IMR-90 (cell line): Measurements from ENCODE around the gene CNOT6. TPM values are rescaled to one million over a fixed set of nuclear protein-coding genes. Genes with fewer than 3 reads are reported as not detected.

ENCODE experiments used
- ATAC-seq: fragments of 200-7000 bp; cut with Tn5 transposase; 2 replicates; pipeline ENCODE4 v1.9.1; 2020; ENCODE audit warnings: low read depth, mild to moderate bottlenecking, moderate library complexity
- BruUV-seq: library from RNA; stranded (reverse); fragments of 400-500 nt; replicated peaks from 2 replicates; lab custom pipeline; 2021; lab: Mats Ljungman, UMichigan
- CTCF ChIA-PET: fragments of 300-600 bp; formaldehyde crosslinking; extraction: SDS; loops from one replicate; lab custom pipeline; 2021; ENCODE audit warnings: antibody characterized with exemption; lab: Yijun Ruan, JAX
- POLR2A ChIA-PET: fragments of 300-600 bp; sonication (Branson Sonifier 250); formaldehyde crosslinking; loops from one replicate; lab custom pipeline; 2022; ENCODE audit warnings: antibody characterized with exemption; ENCODE audit not compliant: unreplicated experiment; lab: Charles Lee
- DNase-seq: peaks from one replicate; pipeline ENCODE4 v3.0.0; 2013
- H2AFZ ChIP-seq: replicated peaks from 2 replicates; pipeline ENCODE3; 2013; ENCODE audit warnings: low read length, mild to moderate bottlenecking; ENCODE audit not compliant: poor library complexity
- H2AK5ac ChIP-seq: 2 replicates; pipeline ENCODE4 v1.6.1; 2013; ENCODE audit warnings: low read depth, low read length, inconsistent platforms
- H2AK9ac ChIP-seq: replicated peaks from 2 replicates; pipeline ENCODE3; 2013; ENCODE audit warnings: mild to moderate bottlenecking, low read depth, low read length, moderate library complexity; ENCODE audit not compliant: poor library complexity
- H2BK120ac ChIP-seq: 2 replicates; pipeline ENCODE4 v1.6.1; 2013; ENCODE audit warnings: low read depth, low read length, inconsistent platforms
- H2BK15ac ChIP-seq: 3 replicates; pipeline ENCODE4 v1.6.1; 2013; ENCODE audit warnings: low read depth, low read length, inconsistent platforms
- H2BK20ac ChIP-seq: 2 replicates; pipeline ENCODE4 v1.6.1; 2013; ENCODE audit warnings: low read depth, mild to moderate bottlenecking, inconsistent platforms, low read length, moderate library complexity
- H2BK5ac ChIP-seq: 2 replicates; pipeline ENCODE4 v1.6.1; 2013; ENCODE audit warnings: mild to moderate bottlenecking, low read depth, low read length, inconsistent platforms; ENCODE audit not compliant: poor library complexity, severe bottlenecking
- H3K14ac ChIP-seq: replicated peaks from 2 replicates; pipeline ENCODE4 v1.6.1; 2013; ENCODE audit warnings: low read depth, low read length, inconsistent platforms
- H3K18ac ChIP-seq: 2 replicates; pipeline ENCODE4 v1.6.1; 2013; ENCODE audit warnings: low read depth, low read length, control low read depth
- H3K23ac ChIP-seq: 2 replicates; pipeline ENCODE4 v1.6.1; 2013; ENCODE audit warnings: low read depth, low read length, inconsistent platforms
- H3K27ac ChIP-seq: 2 replicates; pipeline ENCODE4 v1.5.1; 2013; ENCODE audit warnings: mild to moderate bottlenecking, control low read depth, low read length; ENCODE audit not compliant: insufficient read depth
- H3K27me3 ChIP-seq: 2 replicates; pipeline ENCODE4 v1.6.1; 2013; ENCODE audit warnings: low read length; ENCODE audit not compliant: control insufficient read depth, insufficient read depth
- H3K36me3 ChIP-seq: 2 replicates; pipeline ENCODE4 v1.6.1; 2013; ENCODE audit warnings: low read length, mixed read lengths; ENCODE audit not compliant: control insufficient read depth, insufficient read depth
- H3K4ac ChIP-seq: 2 replicates; pipeline ENCODE4 v1.6.1; 2013; ENCODE audit warnings: low read depth, low read length, inconsistent platforms
- H3K4me1 ChIP-seq: 2 replicates; pipeline ENCODE4 v1.6.1; 2013; ENCODE audit warnings: low read length, mixed read lengths; ENCODE audit not compliant: control insufficient read depth, insufficient read depth
- H3K4me2 ChIP-seq: 2 replicates; pipeline ENCODE4 v1.6.1; 2013; ENCODE audit warnings: low read depth, mild to moderate bottlenecking, control low read depth, low read length, moderate library complexity
- H3K4me3 ChIP-seq: 2 replicates; pipeline ENCODE4 v1.5.1; 2013; ENCODE audit warnings: low read depth, mild to moderate bottlenecking, control low read depth, low read length, moderate library complexity; ENCODE audit not compliant: insufficient read depth
- H3K56ac ChIP-seq: 2 replicates; pipeline ENCODE4 v1.6.1; 2013; ENCODE audit warnings: low read length, inconsistent platforms; ENCODE audit not compliant: insufficient read depth; ENCODE audit errors: extremely low read depth
- H3K79me1 ChIP-seq, 2 experiments: 2 replicates each; pipeline ENCODE4 v1.6.1; 2013; ENCODE audit warnings: low read length in 2 of 2, inconsistent platforms in 1 of 2, low read depth in 1 of 2
- H3K9ac ChIP-seq: 2 replicates; pipeline ENCODE4 v1.6.1; 2013; ENCODE audit warnings: low read depth, low read length, control low read depth
- H3K9me1 ChIP-seq: 2 replicates; pipeline ENCODE4 v1.6.1; 2013; ENCODE audit warnings: low read length, inconsistent platforms; ENCODE audit not compliant: insufficient read depth
- H3K9me3 ChIP-seq: 2 replicates; pipeline ENCODE4 v1.6.1; 2013; ENCODE audit warnings: low read length; ENCODE audit not compliant: control insufficient read depth, insufficient read depth
- H4K20me1 ChIP-seq: 2 replicates; pipeline ENCODE4 v1.6.1; 2013; ENCODE audit warnings: low read length, inconsistent platforms; ENCODE audit not compliant: insufficient read depth
- H4K5ac ChIP-seq: 2 replicates; pipeline ENCODE4 v1.6.1; 2013; ENCODE audit warnings: mild to moderate bottlenecking, low read depth, low read length, control low read depth
- H4K8ac ChIP-seq, 2 experiments: 2 replicates each; pipeline ENCODE4 v1.6.1; 2013; ENCODE audit warnings: low read depth in 2 of 2, low read length in 2 of 2, control low read depth in 1 of 2, inconsistent platforms in 1 of 2
- H4K91ac ChIP-seq: 2 replicates; pipeline ENCODE4 v1.6.1; 2013; ENCODE audit warnings: low read depth, low read length, inconsistent platforms; ENCODE audit not compliant: insufficient read depth
- BHLHE40 ChIP-seq: fragments of 150-350 bp; IDR thresholded peaks from 2 replicates; pipeline ENCODE4 v1.6.1; 2016; ENCODE audit warnings: mild to moderate bottlenecking, low read depth, low read length
- CEBPB ChIP-seq: IDR thresholded peaks from 2 replicates; pipeline ENCODE4 v1.6.1; 2012; ENCODE audit warnings: low read depth, low read length, improper control_type of control experiment
- FOS ChIP-seq: fragments of 150-350 bp; IDR thresholded peaks from 2 replicates; pipeline ENCODE4 v1.6.1; 2016; ENCODE audit warnings: low read depth, low read length
- MAFK ChIP-seq: IDR thresholded peaks from 2 replicates; pipeline ENCODE4 v1.6.1; 2012; ENCODE audit warnings: low read depth, low read length, improper control_type of control experiment
- MAZ ChIP-seq: IDR thresholded peaks from 2 replicates; pipeline ENCODE4 v1.6.1; 2012; ENCODE audit warnings: low read depth, mild to moderate bottlenecking, low read length, improper control_type of control experiment, moderate library complexity, borderline replicate concordance
- NFE2L2 ChIP-seq: fragments of 150-350 bp; IDR thresholded peaks from 2 replicates; pipeline ENCODE4 v1.6.1; 2016; ENCODE audit warnings: low read depth, mild to moderate bottlenecking, low read length
- RAD21 ChIP-seq: IDR thresholded peaks from 2 replicates; pipeline ENCODE4 v1.6.1; 2012; ENCODE audit warnings: low read length, improper control_type of control experiment
- RCOR1 ChIP-seq: IDR thresholded peaks from 2 replicates; pipeline ENCODE4 v1.6.1; 2012; ENCODE audit warnings: mild to moderate bottlenecking, low read length, improper control_type of control experiment; ENCODE audit not compliant: insufficient replicate concordance
- RFX5 ChIP-seq: IDR thresholded peaks from 2 replicates; pipeline ENCODE4 v1.8.0; 2012; ENCODE audit warnings: low read depth, mild to moderate bottlenecking, low read length, moderate library complexity
- SMC3 ChIP-seq: fragments of 150-350 bp; IDR thresholded peaks from 2 replicates; pipeline ENCODE4 v1.6.1; 2016; ENCODE audit warnings: low read depth, mild to moderate bottlenecking, antibody characterized with exemption, low read length, moderate library complexity
- WGBS, 2 experiments: methylation state at CpG; one replicate each; pipeline versions ENCODE4 v1.1.5 to v1.1.7; 2013; ENCODE audit warnings: missing lambda C conversion rate in 2 of 2; ENCODE audit not compliant: insufficient read length in 1 of 2; ENCODE audit errors: extremely low coverage in 2 of 2; 5-methylcytosine and 5-hydroxymethylcytosine counted together
- dilution Hi-C: fragments of 300-500 bp; cut with HindIII; formaldehyde crosslinking; loops from one replicate; pipeline ENCODE4 v1.14.3; 2018; ENCODE audit warnings: low sequenced_read_pairs; ENCODE audit not compliant: unreplicated experiment
- in situ Hi-C: fragments of 300-500 bp; cut with MboI; formaldehyde crosslinking; loops from 3 replicates; pipeline ENCODE4 v1.14.3; 2019; ENCODE audit warnings: low sequenced_read_pairs, inconsistent platforms, mixed read lengths
- intact Hi-C: fragments of 100-400 bp; cut with micrococcal nuclease; formaldehyde crosslinking; loops from 2 replicates; pipeline ENCODE4 v1.10.0; 2022
- polyA plus RNA-seq, 3 experiments: library from polyadenylated mRNA; depleted of rRNA; stranded (reverse); fragments of >200 nt; gene quantifications; 2 replicates each; pipeline ENCODE4 v1.2.3, GENCODE V29; 2012; ENCODE audit warnings: low replicate concordance in 1 of 3
- total RNA-seq: library from RNA; depleted of rRNA; stranded (reverse); fragments of >200 nt; gene quantifications from 2 replicates; pipeline ENCODE4 v1.2.3, GENCODE V29; 2012
- TF ChIP-seq, protein P1 (sequence below): conservative IDR thresholded peaks from 2 replicates; pipeline ENCODE4 v1.5.1; 2012; ENCODE audit warnings: mild to moderate bottlenecking, low read depth, low read length, improper control_type of control experiment
- TF ChIP-seq, protein P2 (sequence below): fragments of 150-350 bp; IDR thresholded peaks from 2 replicates; pipeline ENCODE4 v1.6.1; 2016; ENCODE audit warnings: low read depth, mild to moderate bottlenecking, low read length, moderate library complexity, borderline replicate concordance
- TF ChIP-seq, protein P3 (sequence below): fragments of 150-350 bp; IDR thresholded peaks from 2 replicates; pipeline ENCODE4 v1.6.1; 2017; ENCODE audit warnings: mild to moderate bottlenecking, antibody characterized with exemption, low read length, low read depth

The CNOT6 gene
- total and polyA plus RNA-seq, 2 of the 4 experiments (the other 2 are of a cell fraction): 9.7 to 10.8 TPM

DNA sequence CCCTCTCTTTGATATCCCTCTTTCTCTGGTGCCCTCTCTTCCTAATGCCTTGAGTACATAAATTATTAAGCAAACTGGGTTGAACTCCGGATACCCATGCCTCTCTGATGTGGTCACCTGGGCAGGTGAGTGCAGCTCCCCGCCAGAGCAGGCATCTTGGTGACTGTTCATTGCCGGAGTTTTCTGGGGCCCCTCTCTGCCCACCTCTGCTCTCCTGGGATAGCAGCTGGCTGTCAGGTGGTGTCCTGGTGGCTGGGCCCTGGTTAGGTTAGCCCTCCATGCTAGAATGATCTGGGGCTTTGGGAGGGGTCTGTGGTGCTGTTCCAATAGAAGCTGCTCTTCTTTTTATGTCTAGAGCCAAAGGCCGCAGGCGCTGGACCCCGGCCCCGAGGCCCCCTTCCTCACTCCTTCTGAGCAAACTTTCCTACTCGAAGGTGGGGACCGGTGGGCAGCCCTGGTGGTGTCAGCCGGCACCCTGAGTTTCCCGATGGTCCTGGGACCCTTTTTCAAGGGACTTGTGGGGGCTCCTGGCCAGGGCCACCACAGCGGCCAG lies 102.0 kb downstream of the CNOT6 start:
- in situ Hi-C loops: no loop called here
- CTCF ChIA-PET: no interaction called here
- H3K18ac ChIP-seq: no peak overlapping the region

More for the DNA sequence above, 102.0 kb downstream of the CNOT6 start:
- Histone ChIP-seq H2BK20ac (no peak overlapping the region), H4K8ac (no peak overlapping the region), H3K23ac (no peak overlapping the region), H3K9ac (no peak overlapping the region), H3K27me3 (peaks cover 11% of the 10 kb centered on the region), H4K5ac (no peak overlapping the region), H3K4me3 (no peak overlapping the region), H2AFZ (no peak overlapping the region), H2AK9ac (no peak overlapping the region), H2BK5ac (no peak overlapping the region), H3K4me1 (no peaks in the 10 kb centered on the region), H4K91ac (no peak overlapping the region), H3K56ac (no peak overlapping the region), H3K4me2 (no peak overlapping the region), H3K36me3 (no peaks in the 10 kb centered on the region), H3K79me1 (no peaks in the 10 kb centered on the region), H2BK15ac (no peak overlapping the region), H3K4ac (no peak overlapping the region), H3K9me1 (no peaks in the 10 kb centered on the region), H3K27ac (no peak overlapping the region), H4K20me1 (no peaks in the 10 kb centered on the region), H3K9me3 (no peaks in the 10 kb centered on the region), H3K14ac (no peak overlapping the region), H2AK5ac (no peak overlapping the region), H2BK120ac (no peak overlapping the region)
- DNase-seq (no peak), ATAC-seq (no peak)
- POLR2A ChIA-PET: no interaction called here
- no TSS peak for BruUV-seq
- 91% methylated on average over 6 of the region's 12 CpGs; no CpG with 5 or more reads in 1 of the 2 experiments for WGBS, 2 experiments
- intact Hi-C loops: no loop called here
- dilution Hi-C loops: no loop called here
- TF ChIP-seq FOS (no peak), CEBPB (no peak), NFE2L2 (no peak), RFX5 (no peak), BHLHE40 (no peak), RAD21 (no peak), RCOR1 (no peak), MAFK (no peak), SMC3 (no peak), MAZ (no peak)
- TF ChIP-seq, protein P1, sequence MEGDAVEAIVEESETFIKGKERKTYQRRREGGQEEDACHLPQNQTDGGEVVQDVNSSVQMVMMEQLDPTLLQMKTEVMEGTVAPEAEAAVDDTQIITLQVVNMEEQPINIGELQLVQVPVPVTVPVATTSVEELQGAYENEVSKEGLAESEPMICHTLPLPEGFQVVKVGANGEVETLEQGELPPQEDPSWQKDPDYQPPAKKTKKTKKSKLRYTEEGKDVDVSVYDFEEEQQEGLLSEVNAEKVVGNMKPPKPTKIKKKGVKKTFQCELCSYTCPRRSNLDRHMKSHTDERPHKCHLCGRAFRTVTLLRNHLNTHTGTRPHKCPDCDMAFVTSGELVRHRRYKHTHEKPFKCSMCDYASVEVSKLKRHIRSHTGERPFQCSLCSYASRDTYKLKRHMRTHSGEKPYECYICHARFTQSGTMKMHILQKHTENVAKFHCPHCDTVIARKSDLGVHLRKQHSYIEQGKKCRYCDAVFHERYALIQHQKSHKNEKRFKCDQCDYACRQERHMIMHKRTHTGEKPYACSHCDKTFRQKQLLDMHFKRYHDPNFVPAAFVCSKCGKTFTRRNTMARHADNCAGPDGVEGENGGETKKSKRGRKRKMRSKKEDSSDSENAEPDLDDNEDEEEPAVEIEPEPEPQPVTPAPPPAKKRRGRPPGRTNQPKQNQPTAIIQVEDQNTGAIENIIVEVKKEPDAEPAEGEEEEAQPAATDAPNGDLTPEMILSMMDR: no peak
- TF ChIP-seq, protein P2, sequence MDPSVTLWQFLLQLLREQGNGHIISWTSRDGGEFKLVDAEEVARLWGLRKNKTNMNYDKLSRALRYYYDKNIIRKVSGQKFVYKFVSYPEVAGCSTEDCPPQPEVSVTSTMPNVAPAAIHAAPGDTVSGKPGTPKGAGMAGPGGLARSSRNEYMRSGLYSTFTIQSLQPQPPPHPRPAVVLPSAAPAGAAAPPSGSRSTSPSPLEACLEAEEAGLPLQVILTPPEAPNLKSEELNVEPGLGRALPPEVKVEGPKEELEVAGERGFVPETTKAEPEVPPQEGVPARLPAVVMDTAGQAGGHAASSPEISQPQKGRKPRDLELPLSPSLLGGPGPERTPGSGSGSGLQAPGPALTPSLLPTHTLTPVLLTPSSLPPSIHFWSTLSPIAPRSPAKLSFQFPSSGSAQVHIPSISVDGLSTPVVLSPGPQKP: no peak
- TF ChIP-seq, protein P3, sequence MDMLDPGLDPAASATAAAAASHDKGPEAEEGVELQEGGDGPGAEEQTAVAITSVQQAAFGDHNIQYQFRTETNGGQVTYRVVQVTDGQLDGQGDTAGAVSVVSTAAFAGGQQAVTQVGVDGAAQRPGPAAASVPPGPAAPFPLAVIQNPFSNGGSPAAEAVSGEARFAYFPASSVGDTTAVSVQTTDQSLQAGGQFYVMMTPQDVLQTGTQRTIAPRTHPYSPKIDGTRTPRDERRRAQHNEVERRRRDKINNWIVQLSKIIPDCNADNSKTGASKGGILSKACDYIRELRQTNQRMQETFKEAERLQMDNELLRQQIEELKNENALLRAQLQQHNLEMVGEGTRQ: no peak
